Airway epithelial cell (primary cell): ENCODE data around the gene RPRM. TPM values are rescaled to one million over a fixed set of nuclear protein-coding genes. Genes with fewer than 3 reads are reported as not detected.

Experiments used
- total RNA-seq: library from RNA; depleted of rRNA; stranded (reverse); fragments of >200 nt; gene quantifications from 2 replicates; pipeline ENCODE4 v1.2.3, GENCODE V29; 2015

The RPRM gene
- total RNA-seq, result not detected in 2 replicates

GRCh38 chr2:153478289-153479261, at the start of gene RPRM:
Gene RPRM, minus strand, starts transcription at chr2:153478762. Its CDS starts 197 bp downstream, at chr2:153478565.

